ENCODE results near the gene PTPRK.

- TF ChIP-seq CTCF (IDR thresholded peaks at IDR 0.05) (no peak), POLR2A (IDR thresholded peaks at IDR 0.05) (no peak)
These were observed 364.6 kb downstream of the PTPRK start for GRCh38 chr6:128155826-128156225.
